ENCODE data around the gene DSCAM.

DNA sequence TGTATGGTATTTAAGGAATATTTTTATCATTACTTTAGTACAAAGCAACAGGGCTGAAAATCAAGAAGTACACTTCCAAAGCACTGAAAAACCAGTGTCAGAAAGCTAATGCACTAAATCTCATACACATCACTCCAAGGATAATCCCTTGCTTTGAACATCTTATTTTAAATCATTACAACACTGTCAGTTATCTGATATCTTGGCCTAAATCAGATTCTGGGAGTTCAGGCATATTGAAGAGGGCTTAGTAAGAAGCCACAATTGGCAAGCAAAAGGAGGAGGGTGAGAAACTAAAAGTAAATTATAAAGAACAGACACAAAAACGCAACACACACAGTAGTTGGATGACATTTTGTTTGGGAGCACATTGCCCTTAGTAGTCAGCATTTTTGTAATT is 531.3 kb downstream of the DSCAM start:
- TF ChIP-seq EZH2 (IDR thresholded peaks at IDR 0.05; ENCODE audit: insufficient read depth, poor library complexity, severe bottlenecking), result no peak
- TF ChIP-seq EZH2phosphoT487 (IDR thresholded peaks at IDR 0.05; ENCODE audit: insufficient read depth, low read depth), result no peak
